Endothelial cell of umbilical vein (primary cell): ENCODE data around the gene CTSA. TPM values are rescaled to one million over a fixed set of nuclear protein-coding genes. Genes with fewer than 3 reads are reported as not detected.
A peak's percentile ranks its signal among the peaks of the same experiment; 100 is the strongest.

Experiments used
- BruUV-seq: library from RNA; stranded (reverse); fragments of 400-500 nt; replicated peaks from 2 replicates; lab custom pipeline; 2021; lab: Mats Ljungman, UMichigan
- CTCF ChIA-PET: fragments of 300-600, 350-600 bp; sonication (Branson Sonifier 250); formaldehyde crosslinking; loops from one replicate; lab custom pipeline; 2021; ENCODE audit warnings: antibody characterized with exemption, inconsistent platforms; lab: Charles Lee
- POLR2A ChIA-PET: fragments of 300-600, 350-600 bp; sonication (Branson Sonifier 250); formaldehyde crosslinking; loops from one replicate; lab custom pipeline; 2021; ENCODE audit warnings: antibody characterized with exemption, inconsistent platforms; lab: Charles Lee
- DNase-seq: peaks from one replicate; pipeline ENCODE4 v3.0.0-alpha.2; 2011; ENCODE audit warnings: low read depth, low spot score
- FAIRE-seq: peaks from 2 replicates; lab custom pipeline; 2011; peaks lifted over from hg19 to GRCh38; lab: Jason Lieb, UNC
- H2AFZ ChIP-seq: 2 replicates; pipeline ENCODE4 v1.6.0; 2012; ENCODE audit warnings: low read depth, low read length, control low read depth, inconsistent platforms
- H3K27ac ChIP-seq: 2 replicates; pipeline ENCODE4 v1.5.1; 2011; ENCODE audit warnings: low read depth, mild to moderate bottlenecking, control low read depth, low read length, moderate library complexity; ENCODE audit not compliant: insufficient read depth
- H3K27me3 ChIP-seq, 2 experiments: 2 replicates each; pipeline versions ENCODE4 v1.6.0 to v1.6.1; 2011; ENCODE audit warnings: low read length in 2 of 2, mixed read lengths in 1 of 2; ENCODE audit not compliant: control insufficient read depth in 2 of 2, insufficient read depth in 2 of 2
- H3K36me3 ChIP-seq, 2 experiments: 2 replicates in 1 of 2; 3 replicates in 1 of 2; pipeline ENCODE4 v1.5.1; 2011; ENCODE audit warnings: low read length in 2 of 2, mild to moderate bottlenecking in 1 of 2, moderate library complexity in 1 of 2; ENCODE audit not compliant: control insufficient read depth in 2 of 2, insufficient read depth in 2 of 2; ENCODE audit errors: extremely low read depth in 1 of 2
- H3K4me1 ChIP-seq: 3 replicates; pipeline ENCODE4 v1.5.1; 2011; ENCODE audit warnings: mild to moderate bottlenecking, low read length; ENCODE audit not compliant: control insufficient read depth, insufficient read depth; ENCODE audit errors: extremely low read depth
- H3K4me2 ChIP-seq: 2 replicates; pipeline ENCODE4 v1.6.1; 2011; ENCODE audit warnings: low read length, control low read depth, mixed read lengths; ENCODE audit not compliant: insufficient read depth
- H3K4me3 ChIP-seq, 3 experiments: fragments of 200-600 bp in 1 of 3; sonication (generic), shearing (Covaris generic) in 1 of 3; replicated peaks in 1 of 3; 2 replicates each; pipeline ENCODE4 v1.5.1; 2011 to 2016; ENCODE audit warnings: control low read depth in 3 of 3, low read length in 3 of 3, mild to moderate bottlenecking in 2 of 3, inconsistent platforms in 1 of 3, low read depth in 1 of 3, moderate library complexity in 1 of 3; ENCODE audit not compliant: insufficient read depth in 1 of 3
- H3K79me2 ChIP-seq: 2 replicates; pipeline ENCODE4 v1.6.0; 2012; ENCODE audit warnings: low read length, inconsistent platforms; ENCODE audit not compliant: control insufficient read depth, insufficient read depth
- H3K9ac ChIP-seq: replicated peaks from 2 replicates; pipeline ENCODE3; 2011; ENCODE audit warnings: low read length, control low read depth; ENCODE audit not compliant: insufficient read depth; ENCODE audit errors: extremely low read depth
- H3K9me1 ChIP-seq: replicated peaks from 3 replicates; pipeline ENCODE4 v1.6.0; 2011; ENCODE audit warnings: mild to moderate bottlenecking, low read length; ENCODE audit not compliant: control insufficient read depth, insufficient read depth; ENCODE audit errors: extremely low read depth
- H3K9me3 ChIP-seq: replicated peaks from 2 replicates; pipeline ENCODE4 v1.5.1; 2012; ENCODE audit warnings: low read length, inconsistent platforms; ENCODE audit not compliant: control insufficient read depth, insufficient read depth
- H4K20me1 ChIP-seq: replicated peaks from 2 replicates; pipeline ENCODE3; 2011; ENCODE audit warnings: mild to moderate bottlenecking, low read length; ENCODE audit not compliant: control insufficient read depth, insufficient read depth; ENCODE audit errors: extremely low read depth
- EZH2 ChIP-seq: IDR thresholded peaks from 2 replicates; pipeline ENCODE4 v1.6.1; 2012; ENCODE audit warnings: borderline replicate concordance, low read depth, mild to moderate bottlenecking, moderate library complexity, low read length, inconsistent platforms; ENCODE audit not compliant: severe bottlenecking
- FOS ChIP-seq: IDR thresholded peaks from 2 replicates; pipeline ENCODE4 v1.6.1; 2011; ENCODE audit warnings: mild to moderate bottlenecking, low read length, moderate library complexity, borderline replicate concordance; ENCODE audit not compliant: insufficient read depth
- GATA2 ChIP-seq: IDR thresholded peaks from 2 replicates; pipeline ENCODE4 v1.7.0; 2011; ENCODE audit warnings: low read depth, mild to moderate bottlenecking, moderate library complexity, mixed read lengths, low read length; ENCODE audit not compliant: insufficient read length, insufficient read depth
- JUN ChIP-seq: IDR thresholded peaks from 2 replicates; pipeline ENCODE4 v1.6.1; 2011; ENCODE audit warnings: borderline replicate concordance, low read depth; ENCODE audit not compliant: insufficient read length, insufficient read depth
- MYC ChIP-seq: IDR thresholded peaks from one replicate; pipeline ENCODE4 v1.6.1; 2011; ENCODE audit warnings: mild to moderate bottlenecking, low read depth, low read length
- POLR2A ChIP-seq: IDR thresholded peaks from 2 replicates; pipeline ENCODE4 v1.6.1; 2012; ENCODE audit warnings: low read depth, mild to moderate bottlenecking, control low read depth, low read length
- POLR2AphosphoS5 ChIP-seq: IDR thresholded peaks from 2 replicates; pipeline ENCODE4 v1.6.1; 2012; ENCODE audit warnings: low read depth, mild to moderate bottlenecking, control low read depth, low read length, moderate library complexity; ENCODE audit not compliant: insufficient read depth
- dilution Hi-C: fragments of 300-500 bp; cut with MboI; formaldehyde crosslinking; loops from one replicate; pipeline ENCODE4 v1.15.0; 2019; ENCODE audit warnings: low sequenced_read_pairs; ENCODE audit not compliant: extremely low pct_ligation_motif_present
- intact Hi-C: fragments of 100-400 bp; cut with micrococcal nuclease; formaldehyde crosslinking; loops from one replicate; pipeline ENCODE4 v1.10.0; 2022
- polyA plus RNA-seq, 4 experiments: library from polyadenylated mRNA; depleted of rRNA in 3 of 4; stranded (reverse) in 3 of 4; unstranded in 1 of 4; fragments of >200 nt; gene quantifications; 2 replicates each; pipeline versions ENCODE4 v1.2.1 to v1.2.3, GENCODE V29; 2011 to 2012; ENCODE audit warnings: missing spikeins in 1 of 4
- total RNA-seq: library from RNA; stranded (reverse); gene quantifications from 2 replicates; pipeline ENCODE4 v1.2.3, GENCODE V29; 2021
- TF ChIP-seq, protein P1 (sequence below): IDR thresholded peaks from 2 replicates; pipeline ENCODE4 v1.6.1; 2011; ENCODE audit not compliant: insufficient read depth, insufficient read length
- TF ChIP-seq, protein P2 (sequence below), 2 donors: IDR thresholded peaks; 1 replicate in 1 of 2; 2 replicates in 1 of 2; pipeline ENCODE4 v1.5.1; 2011; ENCODE audit warnings: low read length in 2 of 2, mild to moderate bottlenecking in 2 of 2, moderate library complexity in 2 of 2, control low read depth in 1 of 2, inconsistent platforms in 1 of 2, low read depth in 1 of 2; ENCODE audit not compliant: insufficient read depth in 1 of 2; ENCODE audit errors: extremely low read depth in 1 of 2

Gene CTSA
- total and polyA plus RNA-seq, 2 donors (not counting 3 experiments of a cell fraction or from before 2014, with no cell fraction given), result 169 to 409 TPM

DNA sequence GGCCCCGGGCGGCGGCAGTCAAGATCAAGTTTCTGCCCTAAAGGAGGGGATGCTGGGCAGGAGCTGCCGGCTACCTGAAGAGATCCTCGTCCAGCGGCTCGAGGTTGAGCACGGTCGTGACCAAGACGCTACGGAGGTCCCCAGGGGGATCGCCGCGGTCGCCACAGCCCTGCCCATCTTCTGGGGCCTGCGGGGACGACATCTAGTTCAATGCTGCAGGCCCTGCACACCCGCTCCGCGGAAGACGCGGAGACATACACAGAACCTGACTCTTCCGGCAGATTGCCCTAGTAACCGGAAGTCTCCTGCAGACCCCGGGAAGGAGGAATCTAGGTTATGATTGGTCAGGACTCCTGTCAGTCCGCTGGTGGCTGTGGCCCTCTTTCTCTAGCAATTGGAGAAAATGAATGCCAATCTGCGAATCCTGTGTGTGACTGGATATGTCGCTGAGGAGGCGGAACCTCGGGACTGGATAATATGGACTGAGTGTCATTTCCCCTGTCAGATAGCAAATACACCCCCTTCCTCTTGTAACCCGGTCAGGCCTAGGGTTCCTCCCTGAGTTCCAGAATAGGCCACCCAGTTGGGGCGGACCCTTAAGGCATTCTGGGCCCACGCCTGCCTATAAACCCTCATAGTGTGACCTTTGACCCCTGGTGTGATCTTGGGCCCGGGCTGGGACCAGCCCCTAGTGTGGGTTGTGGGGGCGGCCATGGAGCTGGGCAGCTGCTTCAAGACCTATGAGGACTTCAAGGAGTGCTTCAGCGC, 33.8 kb upstream of the CTSA start, which contains the start of the genes ACOT8 and ZSWIM3:
TSS of gene ACOT8 (minus strand) at position 279 of the 768 bp plus-strand sequence. CDS start at position 202, 77 bp downstream.
TSS of gene ZSWIM3 (plus strand) at position 501 of the 768 bp plus-strand sequence. CDS start at position 713, 212 bp downstream.
- ChIA-PET POLR2A (interaction anchor here (0.6 to 1.7 kb wide), 2 partner anchors 24 to 46 kb away, joined by 5 to 7 read pairs; partner anchors contain the start of gene ZSWIM1), CTCF (interaction anchor here (1.1 to 1.9 kb wide), 4 partner anchors 17 to 59 kb away, joined by 3 to 10 read pairs (median 4); no protein-coding TSS in a partner anchor)
- Histone ChIP-seq H3K79me2 (peaks cover 9% of the 10 kb centered on the region), H2AFZ (peak within 1 kb of the TSS; percentile 77), H3K4me2 (peak within 1 kb of the TSS; percentile 82), H3K9me1 (no peaks in the 10 kb centered on the region), H3K4me3 (peak within 1 kb of the TSS; percentile 32 to 78 (median 66)), H3K27ac (peak within 1 kb of the TSS; percentile 51), H4K20me1 (no peaks in the 10 kb centered on the region), H3K36me3 (no peaks in the 10 kb centered on the region), H3K4me1 (peaks cover 12% of the 10 kb centered on the region), H3K9ac (peak within 1 kb of the TSS; percentile 48), H3K27me3 (no peaks in the 10 kb centered on the region), H3K9me3 (no peaks in the 10 kb centered on the region)
- intact Hi-C loops (loop anchor here (1.0 to 2.0 kb wide), 6 partner anchors 23 to 78 kb away; partner anchors contain the start of genes CTSA, NEURL2, PCIF1 and UBE2C), dilution Hi-C loops (no loop called here)
- peak; percentile 75 for TF ChIP-seq POLR2AphosphoS5
- peak; percentile 91 for TF ChIP-seq POLR2A
- TF ChIP-seq, protein P1, sequence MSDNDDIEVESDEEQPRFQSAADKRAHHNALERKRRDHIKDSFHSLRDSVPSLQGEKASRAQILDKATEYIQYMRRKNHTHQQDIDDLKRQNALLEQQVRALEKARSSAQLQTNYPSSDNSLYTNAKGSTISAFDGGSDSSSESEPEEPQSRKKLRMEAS, result no peak
- no peak for TF ChIP-seq EZH2
- TF ChIP-seq JUN, result no peak
- TF ChIP-seq FOS, result no peak
- no peak for TF ChIP-seq GATA2
- TF ChIP-seq, protein P2, sequence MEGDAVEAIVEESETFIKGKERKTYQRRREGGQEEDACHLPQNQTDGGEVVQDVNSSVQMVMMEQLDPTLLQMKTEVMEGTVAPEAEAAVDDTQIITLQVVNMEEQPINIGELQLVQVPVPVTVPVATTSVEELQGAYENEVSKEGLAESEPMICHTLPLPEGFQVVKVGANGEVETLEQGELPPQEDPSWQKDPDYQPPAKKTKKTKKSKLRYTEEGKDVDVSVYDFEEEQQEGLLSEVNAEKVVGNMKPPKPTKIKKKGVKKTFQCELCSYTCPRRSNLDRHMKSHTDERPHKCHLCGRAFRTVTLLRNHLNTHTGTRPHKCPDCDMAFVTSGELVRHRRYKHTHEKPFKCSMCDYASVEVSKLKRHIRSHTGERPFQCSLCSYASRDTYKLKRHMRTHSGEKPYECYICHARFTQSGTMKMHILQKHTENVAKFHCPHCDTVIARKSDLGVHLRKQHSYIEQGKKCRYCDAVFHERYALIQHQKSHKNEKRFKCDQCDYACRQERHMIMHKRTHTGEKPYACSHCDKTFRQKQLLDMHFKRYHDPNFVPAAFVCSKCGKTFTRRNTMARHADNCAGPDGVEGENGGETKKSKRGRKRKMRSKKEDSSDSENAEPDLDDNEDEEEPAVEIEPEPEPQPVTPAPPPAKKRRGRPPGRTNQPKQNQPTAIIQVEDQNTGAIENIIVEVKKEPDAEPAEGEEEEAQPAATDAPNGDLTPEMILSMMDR (IDR thresholded peaks at IDR 0.05; ENCODE audit: extremely low read depth in 1 of 2, insufficient read depth in 1 of 2, low read depth in 1 of 2, low read length in 2 of 2), result no peak
- no peak for TF ChIP-seq MYC
- DNase-seq (peak; percentile 99), FAIRE-seq (peak; percentile 100)
- no TSS peak for BruUV-seq
